Urinary bladder (tissue), 4 donors: ENCODE results near the gene PSG11. TPM values are rescaled to one million over a fixed set of nuclear protein-coding genes. Genes with fewer than 3 reads are reported as not detected.
"Not testable (repeated sequence)": the region's sequence is repeated elsewhere in the genome, so short reads cannot be mapped to it uniquely, and the experiment has no call there.

ENCODE experiments used
- DNase-seq: peaks from one replicate; pipeline ENCODE4 v3.0.0-alpha.2; 2015; ENCODE audit errors: extremely low spot score
- H3K27ac ChIP-seq: one replicate; pipeline ENCODE4 v1.5.1; 2013; ENCODE audit warnings: low read depth, mild to moderate bottlenecking, moderate library complexity
- H3K36me3 ChIP-seq: one replicate; pipeline ENCODE4 v1.6.1; 2013; ENCODE audit warnings: mild to moderate bottlenecking, moderate library complexity; ENCODE audit not compliant: insufficient read depth
- H3K4me1 ChIP-seq: one replicate; pipeline ENCODE4 v1.6.1; 2013; ENCODE audit warnings: mild to moderate bottlenecking, moderate library complexity; ENCODE audit not compliant: insufficient read depth
- H3K4me3 ChIP-seq: one replicate; pipeline ENCODE4 v1.5.1; 2013; ENCODE audit warnings: low read depth, low read length
- WGBS: extraction: QIAGEN DNeasy Blood & Tissue Kit; methylation state at CpG from one replicate; pipeline ENCODE4 v1.1.7; 2013; 5-methylcytosine and 5-hydroxymethylcytosine counted together
- polyA plus RNA-seq: library from polyadenylated mRNA; stranded (reverse); fragments of 200-250 nt; gene quantifications from one replicate; pipeline ENCODE4 v1.2.3, GENCODE V29; 2013
- total RNA-seq: library from RNA; depleted of rRNA; stranded (reverse); fragments of >200 nt; gene quantifications from one replicate; pipeline ENCODE4 v1.2.3, GENCODE V29; 2014
- donor health status: healthy with polysubstance abuse.
- donor health status: healthy.

PSG11 gene
- total and polyA plus RNA-seq, 2 donors = not detected

DNA sequence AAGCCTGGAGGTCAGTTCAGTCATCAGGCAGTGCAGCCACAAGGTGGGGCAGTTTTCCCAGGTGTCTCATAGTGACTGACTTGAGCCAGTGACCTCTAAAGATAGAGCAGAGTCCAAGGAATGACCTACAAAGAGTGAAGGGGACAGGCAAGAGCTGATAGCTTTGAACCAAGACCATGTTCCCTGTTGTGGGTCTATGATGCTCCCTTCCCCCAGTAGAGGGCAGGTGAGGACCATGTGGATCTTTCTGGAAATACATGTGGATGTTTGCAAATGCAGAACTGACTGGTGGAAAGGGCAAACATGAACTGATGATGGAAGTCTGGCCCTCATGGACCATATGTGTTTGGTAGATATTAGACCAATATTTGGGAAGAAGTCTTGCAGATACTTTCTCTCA, 6.7 kb downstream of the PSG11 start:
- not testable (repeated sequence) for H3K36me3 ChIP-seq, H3K4me1 ChIP-seq, DNase-seq, H3K27ac ChIP-seq, H3K4me3 ChIP-seq

DNA sequence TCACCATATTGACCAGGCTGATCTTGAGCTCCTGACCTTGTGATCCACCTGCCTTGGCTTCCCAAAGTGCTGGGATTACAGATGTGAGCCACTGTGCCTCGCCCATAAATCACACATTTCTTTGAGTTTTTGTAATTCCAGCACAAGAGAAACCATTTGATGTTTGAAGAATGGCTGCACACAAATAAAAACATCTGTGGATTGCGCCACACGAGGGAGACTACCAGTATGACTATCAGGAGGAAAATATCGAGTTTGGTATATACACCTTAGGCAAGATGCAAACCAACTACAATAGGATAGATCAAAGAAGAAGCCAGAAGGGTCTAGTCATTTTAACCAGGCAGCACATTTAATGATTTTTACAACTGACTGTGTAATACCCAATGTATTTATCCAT, 20.4 kb downstream of the PSG11 start:
- H3K4me3 ChIP-seq, H3K27ac ChIP-seq, DNase-seq, H3K4me1 ChIP-seq, H3K36me3 ChIP-seq: not testable (repeated sequence)
- 56% methylated on average over 4 of the region's 4 CpGs for WGBS

DNA sequence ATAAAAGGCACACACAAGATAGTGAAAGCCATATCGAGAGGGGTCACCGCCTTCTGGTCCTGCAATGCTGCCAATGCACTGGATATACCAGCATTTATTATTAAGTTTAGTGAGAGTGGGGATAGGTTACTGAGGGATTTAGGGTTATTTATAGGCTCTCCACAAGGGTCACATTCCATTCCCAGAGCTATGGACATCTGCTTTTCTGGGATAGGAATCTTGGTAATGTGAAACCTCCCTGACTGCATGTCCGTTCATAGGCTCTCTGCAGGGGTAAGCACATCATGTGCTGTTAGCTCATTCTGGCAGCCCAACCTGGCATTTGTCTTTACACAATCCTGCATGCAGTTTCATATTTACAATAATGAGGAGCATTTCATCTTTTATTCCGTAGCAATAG, 21.4 kb downstream of the PSG11 start:
- DNase-seq, H3K4me3 ChIP-seq, H3K36me3 ChIP-seq, H3K4me1 ChIP-seq, H3K27ac ChIP-seq: not testable (repeated sequence)
- WGBS = 56% methylated on average over 4 of the region's 4 CpGs

DNA sequence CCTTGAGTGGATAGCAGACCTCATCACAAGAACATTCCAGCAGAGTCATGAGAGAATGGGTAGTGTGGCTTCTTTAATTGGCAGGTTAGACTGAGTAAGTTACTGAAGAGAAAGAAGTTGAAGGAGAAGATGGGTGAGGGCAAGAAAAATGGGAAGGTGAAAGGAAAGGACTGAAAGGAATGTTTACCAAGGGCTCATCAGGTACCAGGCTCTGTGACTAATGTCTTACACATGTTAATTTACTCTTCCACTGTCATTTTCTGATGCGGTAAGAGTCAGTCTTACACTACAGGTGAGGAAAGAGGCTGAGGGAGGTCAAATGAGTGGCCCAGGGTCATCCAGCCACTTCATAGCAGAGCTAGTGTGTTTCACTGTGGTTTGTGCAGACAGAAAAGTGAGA, 22.6 kb downstream of the PSG11 start:
- 91% methylated on average over 1 of the region's 1 CpG for WGBS
- not testable (repeated sequence) for DNase-seq, H3K27ac ChIP-seq, H3K4me1 ChIP-seq, H3K4me3 ChIP-seq, H3K36me3 ChIP-seq

DNA sequence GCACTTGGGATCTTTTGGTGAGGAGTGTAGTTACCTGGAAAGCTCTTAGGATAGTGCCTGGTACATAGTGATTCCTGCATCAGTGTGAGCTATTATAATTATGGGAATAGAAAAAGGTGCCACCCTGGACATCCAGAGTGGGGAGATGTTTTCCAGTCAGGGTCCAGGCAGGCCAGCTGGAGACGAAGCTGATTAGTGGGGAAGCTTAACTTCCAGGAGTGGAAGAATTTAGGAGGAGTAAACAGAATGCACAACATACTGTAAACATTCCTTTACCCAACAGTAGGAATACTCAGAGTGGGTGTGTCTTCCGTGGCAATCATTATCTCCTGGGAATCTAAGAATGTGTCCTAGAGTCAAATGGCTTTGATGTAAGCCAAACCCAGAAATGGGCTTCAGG, 23.3 kb downstream of the PSG11 start:
- WGBS = 39% methylated on average over 2 of the region's 2 CpGs
- not testable (repeated sequence) for H3K36me3 ChIP-seq, H3K27ac ChIP-seq, DNase-seq, H3K4me3 ChIP-seq, H3K4me1 ChIP-seq

DNA sequence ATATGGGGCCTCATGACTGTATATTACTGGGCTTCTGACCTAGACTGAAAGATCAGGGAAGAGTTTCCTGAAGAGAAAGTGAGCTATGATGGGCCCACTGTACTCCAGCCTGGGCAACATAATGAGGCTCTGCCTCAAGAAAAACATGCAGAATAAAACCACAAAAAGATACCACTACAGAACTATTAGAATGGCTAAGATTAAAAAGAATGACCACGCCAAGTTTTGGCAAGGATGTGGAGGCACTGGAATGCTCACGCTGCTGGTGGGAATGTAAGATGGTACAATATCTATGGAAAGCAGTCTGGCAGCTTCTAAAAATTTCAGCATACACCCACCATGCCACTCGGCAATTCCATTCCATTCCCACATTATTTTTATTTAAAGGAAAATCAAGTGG, 30.1 kb downstream of the PSG11 start:
- not testable (repeated sequence) for H3K4me1 ChIP-seq, DNase-seq, H3K4me3 ChIP-seq, H3K27ac ChIP-seq, H3K36me3 ChIP-seq
- WGBS = 86% methylated on average over 3 of the region's 3 CpGs

DNA sequence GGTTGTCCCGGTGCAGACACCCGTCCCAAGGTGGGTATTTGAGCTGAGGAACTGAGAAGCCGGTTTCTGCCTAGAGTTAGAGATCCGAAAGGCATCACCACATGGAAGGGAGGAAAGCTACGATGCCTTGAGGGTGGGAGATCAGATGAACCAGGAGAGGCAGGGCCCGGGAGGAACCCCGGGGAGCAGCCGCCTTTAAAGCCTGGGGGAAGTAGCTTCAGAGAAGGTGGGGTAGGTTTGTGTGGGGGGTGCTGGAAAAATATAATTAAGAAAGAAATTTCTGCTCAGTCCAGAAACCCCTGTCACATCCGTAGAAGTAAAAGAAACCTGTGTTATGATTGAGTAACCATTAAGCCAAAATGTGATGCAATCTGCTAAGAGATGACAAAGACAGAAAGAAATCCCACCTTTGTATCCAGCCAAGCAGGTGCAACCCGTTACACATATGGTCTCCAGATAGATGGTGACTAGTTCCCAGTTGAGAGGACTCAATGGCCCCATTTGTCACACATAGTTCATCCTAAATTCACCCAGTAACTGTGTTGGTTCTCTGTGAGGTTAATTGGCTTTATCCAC, 34.2 kb downstream of the PSG11 start:
- not testable (repeated sequence) for H3K4me3 ChIP-seq, DNase-seq
- 78% methylated on average over 10 of the region's 10 CpGs for WGBS

DNA sequence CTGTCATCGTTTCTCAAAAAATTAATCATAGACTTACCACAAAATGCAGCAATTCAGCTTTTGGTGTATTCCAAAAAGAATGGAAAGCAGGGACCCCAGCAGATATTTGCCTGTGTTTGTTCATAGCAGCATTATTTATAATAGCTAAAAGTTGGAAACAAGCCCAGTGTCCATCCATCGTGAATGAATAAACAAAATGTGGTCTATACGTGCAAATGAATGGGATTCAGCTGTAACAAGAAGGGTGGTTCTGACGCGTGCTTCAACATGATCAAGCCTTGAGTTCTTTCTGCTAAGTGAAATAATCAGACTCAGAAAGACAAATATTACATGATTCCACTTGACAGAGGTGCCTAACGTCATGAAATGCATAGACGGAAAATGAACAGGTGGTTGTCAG, 36.4 kb downstream of the PSG11 start:
- Histone ChIP-seq H3K36me3 (no peaks in the 10 kb centered on the region), H3K27ac (no peak overlapping the region), H3K4me1 (no peaks in the 10 kb centered on the region), H3K4me3 (no peak overlapping the region)
- DNase-seq = no peak
- 65% methylated on average over 7 of the region's 7 CpGs for WGBS

More for the DNA sequence above, 34.2 kb downstream of the PSG11 start:
- not testable (repeated sequence) for H3K4me1 ChIP-seq, H3K36me3 ChIP-seq, H3K27ac ChIP-seq

DNA sequence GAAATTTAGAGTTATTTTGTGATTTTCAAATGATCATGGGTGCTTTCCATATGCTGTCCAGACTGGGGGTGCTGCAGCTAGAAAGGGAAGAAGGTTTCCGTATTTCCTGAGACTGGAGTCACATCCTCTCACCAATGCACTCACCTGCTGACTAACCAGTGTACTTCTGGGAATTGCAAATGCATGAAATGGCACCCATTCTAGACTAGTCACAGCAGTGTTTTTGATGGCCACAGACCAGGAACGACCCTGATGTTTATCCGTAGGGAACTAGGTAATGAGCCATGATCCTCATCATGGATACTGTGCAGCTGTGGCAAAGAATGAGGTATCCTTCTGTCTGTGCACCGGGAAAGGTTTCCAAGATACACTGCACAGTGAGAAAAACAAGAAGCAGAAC, 37.1 kb downstream of the PSG11 start:
- WGBS = 80% methylated on average over 4 of the region's 4 CpGs
- H3K36me3 ChIP-seq, H3K4me1 ChIP-seq, DNase-seq, H3K27ac ChIP-seq, H3K4me3 ChIP-seq: not testable (repeated sequence)

DNA sequence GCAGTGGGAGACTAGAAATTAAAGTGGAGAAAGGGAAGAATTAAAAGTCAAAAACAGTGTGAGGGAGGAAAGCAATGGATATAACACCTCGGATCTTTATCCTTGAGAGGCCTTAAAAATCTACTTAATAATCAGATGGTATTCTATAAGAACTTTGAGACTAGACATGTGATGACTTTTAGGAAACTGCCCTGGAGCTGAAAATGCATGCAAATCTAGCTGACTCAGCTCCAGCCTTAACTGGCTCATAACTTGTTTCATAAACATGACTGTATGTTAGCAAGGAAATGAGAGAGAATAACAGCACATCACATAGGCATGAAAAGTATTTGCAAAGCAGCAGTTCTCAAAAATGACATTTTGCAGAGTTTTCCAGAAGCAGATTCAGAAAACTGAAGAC, 38.1 kb downstream of the PSG11 start:
- H3K4me1 ChIP-seq, H3K36me3 ChIP-seq: not testable (repeated sequence)
- 39% methylated on average over 1 of the region's 1 CpG for WGBS

DNA sequence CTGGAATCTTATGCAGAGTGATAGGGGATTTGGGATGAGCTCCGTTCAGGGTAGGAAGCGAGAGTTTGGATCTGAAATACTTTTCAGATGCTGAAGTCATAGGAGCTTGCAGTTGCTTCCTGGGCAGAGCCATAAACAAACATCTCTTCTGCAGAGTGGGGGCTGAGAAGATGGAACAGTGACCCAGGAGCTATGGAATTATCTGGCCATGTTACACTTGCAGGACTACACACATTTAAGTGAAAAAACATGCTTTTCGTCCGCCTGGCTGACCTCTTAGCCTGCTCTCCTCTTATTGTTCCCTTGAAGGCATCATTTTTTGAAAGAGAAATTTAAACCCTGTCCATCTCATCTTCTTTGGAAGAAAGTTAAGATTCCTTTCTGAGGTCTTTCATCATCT, 40.7 kb downstream of the PSG11 start:
- no peak for DNase-seq
- Histone ChIP-seq H3K27ac (no peak overlapping the region), H3K4me1 (no peaks in the 10 kb centered on the region), H3K4me3 (no peak overlapping the region), H3K36me3 (no peaks in the 10 kb centered on the region)
- 67% methylated on average over 4 of the region's 4 CpGs for whole genome bisulfite sequencing

More for the DNA sequence above, 38.1 kb downstream of the PSG11 start:
- H3K4me3 ChIP-seq, DNase-seq, H3K27ac ChIP-seq: not testable (repeated sequence)

DNA sequence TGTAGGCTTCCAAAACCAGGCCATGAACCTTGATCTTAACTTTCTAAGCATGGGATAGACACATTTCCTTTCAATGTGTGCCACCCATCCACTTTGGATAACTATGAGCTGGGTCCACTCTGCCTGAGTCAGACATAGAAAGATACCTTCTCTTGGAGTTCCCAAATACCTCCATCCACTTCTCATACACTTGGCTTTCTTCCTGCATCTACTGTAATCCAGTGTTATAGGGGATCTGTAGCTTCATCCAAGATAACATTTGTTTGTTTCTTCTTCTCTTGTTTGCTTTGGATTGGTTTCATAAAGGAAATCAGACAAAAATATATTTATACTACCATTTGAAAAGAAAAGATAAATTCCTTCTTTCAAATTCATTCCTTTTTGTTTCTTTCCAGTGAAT, 44.2 kb downstream of the PSG11 start:
- not testable (repeated sequence) for H3K36me3 ChIP-seq, DNase-seq, H3K4me1 ChIP-seq, H3K4me3 ChIP-seq, H3K27ac ChIP-seq

DNA sequence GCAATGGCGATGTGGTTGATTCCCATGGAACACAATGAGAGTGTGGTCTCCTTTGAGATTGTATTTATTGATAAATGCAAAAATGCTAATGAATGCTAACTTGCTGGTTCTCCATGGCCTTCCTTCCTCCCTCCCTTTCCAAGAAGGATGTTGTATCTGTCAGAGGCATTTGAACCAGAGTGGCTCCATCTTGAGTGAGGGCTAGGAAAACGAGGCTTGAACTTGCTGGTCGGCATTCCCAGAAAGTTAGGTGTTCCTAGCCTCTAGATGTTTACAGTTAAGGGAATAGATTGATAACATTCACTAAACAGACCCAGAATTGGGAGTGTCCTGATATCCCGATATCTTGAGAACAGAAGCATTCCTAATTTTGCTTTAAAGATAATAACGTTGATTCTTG, 54.8 kb downstream of the PSG11 start:
- H3K27ac ChIP-seq, H3K4me3 ChIP-seq: not testable (repeated sequence)
- 87% methylated on average over 5 of the region's 5 CpGs for WGBS

DNA sequence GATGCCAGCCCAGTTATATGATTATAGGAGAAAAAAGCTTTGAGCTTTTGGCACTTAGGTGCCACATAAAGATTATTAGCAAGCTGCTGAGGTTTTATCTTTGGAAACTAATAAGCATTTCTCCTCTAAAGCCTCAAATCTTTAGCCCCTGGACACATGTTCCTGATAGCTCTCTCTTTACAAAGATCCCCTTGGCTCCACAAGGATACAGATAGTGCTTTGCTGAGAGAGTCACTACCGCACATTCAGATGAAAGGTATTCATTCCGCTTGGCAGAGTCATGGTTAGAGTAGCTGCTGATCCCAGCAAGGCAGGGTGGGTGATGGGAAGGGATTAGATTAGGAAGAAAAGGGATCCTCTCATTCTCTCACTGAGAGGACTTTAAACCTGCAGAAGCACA, 61.1 kb downstream of the PSG11 start:
- no peak overlapping the region for H3K4me3 ChIP-seq
- DNase-seq = no peak
- H3K36me3 ChIP-seq = no peaks in the 10 kb centered on the region
- no peaks in the 10 kb centered on the region for H3K4me1 ChIP-seq
- WGBS = 69% methylated on average over 2 of the region's 2 CpGs
- no peak overlapping the region for H3K27ac ChIP-seq

More for the DNA sequence above, 54.8 kb downstream of the PSG11 start:
- not testable (repeated sequence) for DNase-seq, H3K4me1 ChIP-seq, H3K36me3 ChIP-seq

DNA sequence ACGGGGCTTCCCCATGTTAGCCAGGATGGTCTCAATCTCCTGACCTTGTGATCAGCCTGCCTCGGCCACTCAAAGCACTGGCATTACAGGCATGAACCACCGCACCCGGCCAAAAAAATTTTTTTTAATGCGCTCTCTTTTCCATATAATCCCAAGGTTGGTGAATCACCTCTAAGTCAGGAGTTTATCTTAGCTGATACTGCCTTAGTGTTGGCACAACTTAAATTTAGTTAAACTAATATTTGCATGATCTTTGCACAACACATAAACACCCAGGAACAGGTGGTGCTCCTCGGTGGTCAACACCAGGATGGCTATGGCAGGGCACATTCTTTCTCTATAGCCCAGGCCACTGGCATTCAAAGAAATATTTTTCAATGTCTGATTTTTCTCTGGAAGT, 65.2 kb downstream of the PSG11 start:
- DNase-seq = no peak
- Histone ChIP-seq H3K4me1 (no peaks in the 10 kb centered on the region), H3K27ac (no peak overlapping the region), H3K4me3 (no peak overlapping the region), H3K36me3 (no peaks in the 10 kb centered on the region)
- WGBS = 87% methylated on average over 6 of the region's 6 CpGs
